ENCODE data around the gene NKD2.
A peak's percentile ranks its signal among the peaks of the same experiment; 100 is the strongest.
"Not testable (repeated sequence)": the region's sequence is repeated elsewhere in the genome, so short reads cannot be mapped to it uniquely, and the experiment has no call there.

The NKD2 gene

GRCh38 chr5:1008451-1009358, at the start of gene NKD2:
NKD2 (plus strand) TSS chr5:1008802; CDS start chr5:1009058, 256 bp downstream.
- DNase-seq (ENCODE audit: low read depth in 2 of 2), result peak in 1 of 2 donors; percentile 27

- no peak for DNase-seq (ENCODE audit: low read depth in 2 of 2)
Measured at GRCh38 chr5:959581-960531, 48.7 kb upstream of the NKD2 start.

- no peak for DNase-seq (ENCODE audit: low read depth in 2 of 2)
Measured at GRCh38 chr5:960551-960950, 48.1 kb upstream of the NKD2 start.

- DNase-seq (ENCODE audit: low read depth in 2 of 2), result no peak
Measured at GRCh38 chr5:961002-961710, 47.4 kb upstream of the NKD2 start.

GRCh38 chr5:961711-962240, 46.8 kb upstream of the NKD2 start:
- DNase-seq (ENCODE audit: low read depth in 2 of 2), result no peak

GRCh38 chr5:962386-962785, 46.2 kb upstream of the NKD2 start:
- DNase-seq (ENCODE audit: low read depth in 2 of 2), result no peak

GRCh38 chr5:962801-963200, 45.8 kb upstream of the NKD2 start:
- DNase-seq (ENCODE audit: low read depth in 2 of 2), result no peak

- no peak for DNase-seq (ENCODE audit: low read depth in 2 of 2)
Measured at GRCh38 chr5:963310-963672, 45.3 kb upstream of the NKD2 start.

GRCh38 chr5:963673-964531, 44.7 kb upstream of the NKD2 start:
- peak in 1 of 2 donors; percentile 18 for DNase-seq (ENCODE audit: low read depth in 2 of 2)

- DNase-seq (ENCODE audit: low read depth in 2 of 2), result no peak
Measured at GRCh38 chr5:964821-965220, 43.8 kb upstream of the NKD2 start.

- DNase-seq (ENCODE audit: low read depth in 2 of 2), result no peak
Measured at GRCh38 chr5:965604-966344, 42.8 kb upstream of the NKD2 start.

- no peak for DNase-seq (ENCODE audit: low read depth in 2 of 2)
Measured at GRCh38 chr5:966345-966710, 42.3 kb upstream of the NKD2 start.

- DNase-seq (ENCODE audit: low read depth in 2 of 2), result no peak
Measured at GRCh38 chr5:966941-967340, 41.7 kb upstream of the NKD2 start.

- DNase-seq (ENCODE audit: low read depth in 2 of 2), result no peak
Measured at GRCh38 chr5:968881-969280, 39.7 kb upstream of the NKD2 start.

GRCh38 chr5:969408-969839, 39.2 kb upstream of the NKD2 start:
- DNase-seq (ENCODE audit: low read depth in 2 of 2), result no peak

- DNase-seq (ENCODE audit: low read depth in 2 of 2), result not testable (repeated sequence)
Measured at GRCh38 chr5:972575-972974, 36.0 kb upstream of the NKD2 start.

- DNase-seq (ENCODE audit: low read depth in 2 of 2), result no peak
Measured at GRCh38 chr5:976849-977751, 31.5 kb upstream of the NKD2 start.

GRCh38 chr5:978054-978453, 30.5 kb upstream of the NKD2 start:
- no peak for DNase-seq (ENCODE audit: low read depth in 2 of 2)

- DNase-seq (ENCODE audit: low read depth in 2 of 2), result no peak
Measured at GRCh38 chr5:978693-979092, 29.9 kb upstream of the NKD2 start.

Data from activated CD4-positive, alpha-beta T cell treated with anti-CD3 and anti-CD28 coated beads for 24 hours (primary cell).